ENCODE data around the gene IL17C. TPM values are rescaled to one million over a fixed set of nuclear protein-coding genes. Genes with fewer than 3 reads are reported as not detected.

IL17C gene
- total RNA-seq, 1 experiment from 2014 or later: not detected

- Histone ChIP-seq H3K9me2 (replicated peaks; ENCODE audit: low read length) (no peaks in the 10 kb centered on the region), H3K27ac (ENCODE audit: low read length) (no peak overlapping the region), H4K20me1 (ENCODE audit: low read length) (no peaks in the 10 kb centered on the region), H2AFZ (ENCODE audit: low read length) (no peak overlapping the region), H3K4me1 (ENCODE audit: insufficient read depth, low read length) (no peaks in the 10 kb centered on the region), H3K9me3 (ENCODE audit: low read length) (no peaks in the 10 kb centered on the region), H3F3A (ENCODE audit: low read length, unreplicated experiment) (no peaks in the 10 kb centered on the region), H3K79me2 (ENCODE audit: low read length) (no peaks in the 10 kb centered on the region), H3K36me3 (ENCODE audit: low read depth, low read length) (no peaks in the 10 kb centered on the region), H3K9ac (ENCODE audit: low read length) (no peak overlapping the region), H3K4me2 (ENCODE audit: low read length) (no peak overlapping the region), H3K4me3 (ENCODE audit: low read length) (no peak overlapping the region), H3K27me3 (ENCODE audit: low read length) (no peaks in the 10 kb centered on the region)
- CTCF ChIA-PET: no interaction called here
- no peak for DNase-seq
- no peak for ATAC-seq
- TF ChIP-seq CTCF (conservative IDR thresholded peaks at IDR 0.05; ENCODE audit: low read depth, low read length) (no peak), EZH2 (IDR thresholded peaks at IDR 0.05; ENCODE audit: low read length, unreplicated experiment) (no peak), EZH2phosphoT487 (IDR thresholded peaks at IDR 0.05; ENCODE audit: borderline replicate concordance, low read length) (no peak)
- no TSS peak for BruUV-seq (replicated peaks)
- intact Hi-C loops (cut with micrococcal nuclease): no loop called here
- POLR2A ChIA-PET (ENCODE audit: unreplicated experiment): no interaction called here
Measured at GRCh38 chr16:88653596-88654362, 15.4 kb downstream of the IL17C start.

- Histone ChIP-seq H3K4me2 (ENCODE audit: low read length) (no peak overlapping the region), H3K9me2 (replicated peaks; ENCODE audit: low read length) (no peaks in the 10 kb centered on the region), H3K36me3 (ENCODE audit: low read depth, low read length) (no peaks in the 10 kb centered on the region), H2AFZ (ENCODE audit: low read length) (no peak overlapping the region), H4K20me1 (ENCODE audit: low read length) (no peaks in the 10 kb centered on the region), H3K27me3 (ENCODE audit: low read length) (no peaks in the 10 kb centered on the region), H3F3A (ENCODE audit: low read length, unreplicated experiment) (no peaks in the 10 kb centered on the region), H3K9me3 (ENCODE audit: low read length) (no peaks in the 10 kb centered on the region), H3K4me1 (ENCODE audit: insufficient read depth, low read length) (no peaks in the 10 kb centered on the region), H3K4me3 (ENCODE audit: low read length) (no peak overlapping the region), H3K9ac (ENCODE audit: low read length) (no peak overlapping the region), H3K27ac (ENCODE audit: low read length) (no peak overlapping the region), H3K79me2 (ENCODE audit: low read length) (no peaks in the 10 kb centered on the region)
- ChIA-PET CTCF (no interaction called here), POLR2A (ENCODE audit: unreplicated experiment) (no interaction called here)
- DNase-seq (no peak), ATAC-seq (no peak)
- TF ChIP-seq CTCF (conservative IDR thresholded peaks at IDR 0.05; ENCODE audit: low read depth, low read length): no peak
- TF ChIP-seq EZH2phosphoT487 (IDR thresholded peaks at IDR 0.05; ENCODE audit: borderline replicate concordance, low read length): no peak
- no peak for TF ChIP-seq EZH2 (IDR thresholded peaks at IDR 0.05; ENCODE audit: low read length, unreplicated experiment)
- intact Hi-C loops (cut with micrococcal nuclease): no loop called here
- BruUV-seq (replicated peaks): no TSS peak
Measured at GRCh38 chr16:88654363-88655052, 16.1 kb downstream of the IL17C start.
